GM19324 (cell line): ENCODE results near the gene CELA2B.
"Not testable (repeated sequence)": the region's sequence is repeated elsewhere in the genome, so short reads cannot be mapped to it uniquely, and the experiment has no call there.

Experiments used
- ATAC-seq: cut with Tn5 transposase; IDR thresholded peaks from one replicate; pipeline ENCODE4 v1.9.1; 2021; ENCODE audit warnings: mild to moderate bottlenecking, moderate library complexity; ENCODE audit not compliant: unreplicated experiment, low FRiP score

The CELA2B gene

GRCh38 chr1:15465674-15466073, 10.2 kb upstream of the CELA2B start:
- no peak for ATAC-seq

DNA sequence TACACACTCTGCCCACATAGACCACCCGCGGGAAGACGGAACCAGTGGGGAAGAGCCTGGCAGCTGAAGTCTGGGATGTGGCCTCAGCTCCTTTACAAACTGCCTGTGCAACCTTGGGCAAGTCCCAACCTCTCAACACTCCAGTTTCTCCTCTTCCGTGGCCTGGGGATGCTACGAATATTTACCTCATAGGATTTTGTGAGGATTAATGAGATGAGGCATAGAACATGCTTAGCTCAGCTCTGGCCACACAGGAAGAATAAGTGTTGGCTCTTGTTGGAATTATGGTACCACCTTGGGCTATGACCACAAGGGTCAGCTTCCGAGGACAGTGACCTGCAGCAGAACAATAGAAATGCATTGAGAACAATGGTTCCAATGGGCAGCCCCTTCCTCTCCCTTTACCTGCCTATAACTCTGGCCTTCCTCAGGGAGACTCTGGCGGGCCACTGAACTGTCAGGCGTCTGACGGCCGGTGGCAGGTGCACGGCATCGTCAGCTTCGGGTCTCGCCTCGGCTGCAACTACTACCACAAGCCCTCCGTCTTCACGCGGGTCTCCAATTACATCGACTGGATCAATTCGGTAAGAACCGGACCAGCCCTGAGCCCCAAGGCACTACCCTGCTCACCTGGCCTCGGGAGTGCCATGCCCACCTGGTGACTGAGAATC, 8.8 kb upstream of the CELA2B start:
- not testable (repeated sequence) for ATAC-seq

DNA sequence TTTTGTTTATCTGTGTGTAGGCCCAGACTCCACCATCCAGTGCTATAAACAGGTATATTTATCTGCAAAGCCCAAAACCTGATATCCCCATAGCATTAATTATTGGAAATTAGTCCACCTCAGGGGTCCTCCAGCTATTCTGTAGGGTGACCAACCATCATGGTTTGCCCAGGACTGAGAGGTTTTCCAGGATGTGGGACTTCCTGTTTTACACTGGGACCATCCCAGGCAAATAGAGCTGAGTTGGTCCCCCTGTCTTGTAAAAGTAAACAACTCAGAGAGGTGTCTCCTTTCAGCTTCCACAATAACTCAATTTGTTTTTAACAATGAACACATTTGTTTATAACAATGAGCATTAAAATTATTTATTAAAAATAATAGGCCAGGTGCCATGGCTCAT, 7.8 kb upstream of the CELA2B start:
- no peak for ATAC-seq

GRCh38 chr1:15469361-15469760, 6.5 kb upstream of the CELA2B start:
- no peak for ATAC-seq

DNA sequence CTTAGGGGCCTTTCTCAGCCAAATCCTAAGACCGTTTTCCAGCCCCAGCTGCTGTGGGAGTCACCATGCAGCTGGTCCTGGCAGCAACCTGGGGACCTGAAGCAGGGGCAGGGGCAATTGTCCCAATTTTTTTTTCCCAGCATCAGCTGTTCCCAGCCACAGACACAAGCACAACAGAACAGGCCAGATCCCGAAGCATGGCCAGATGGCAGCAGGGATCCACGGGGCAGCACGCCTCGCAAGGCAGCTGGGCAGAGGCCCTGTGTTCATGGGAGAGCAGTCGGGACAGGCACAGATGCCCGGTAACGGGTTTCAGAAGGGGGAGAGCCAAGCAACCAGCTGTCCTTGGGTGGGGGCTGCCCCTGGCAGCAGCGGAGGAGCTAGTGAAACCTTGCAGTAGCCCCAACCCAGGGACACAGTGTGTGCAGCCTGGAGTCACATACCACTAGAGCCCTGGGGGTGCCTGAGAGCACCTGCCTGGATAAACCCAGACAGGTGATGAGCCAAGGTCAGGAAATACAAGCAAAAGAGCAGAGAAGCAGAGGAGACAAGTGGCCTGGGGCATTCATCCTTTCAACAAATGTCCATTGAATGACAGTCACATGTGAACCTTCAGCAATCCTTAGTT, 6.0 kb upstream of the CELA2B start:
- ATAC-seq = not testable (repeated sequence)

- not testable (repeated sequence) for ATAC-seq
Observed at GRCh38 chr1:15471067-15471466, 4.8 kb upstream of the CELA2B start.

GRCh38 chr1:15471723-15472122, 4.2 kb upstream of the CELA2B start:
- not testable (repeated sequence) for ATAC-seq

GRCh38 chr1:15472587-15472986, 3.3 kb upstream of the CELA2B start:
- ATAC-seq = no peak

- no peak for ATAC-seq
Observed at GRCh38 chr1:15476927-15477326, 1.0 kb downstream of the CELA2B start.

- ATAC-seq = no peak
Observed at GRCh38 chr1:15477646-15478212, 1.8 kb downstream of the CELA2B start.

- ATAC-seq = no peak
Observed at GRCh38 chr1:15479654-15480347, 3.9 kb downstream of the CELA2B start.

GRCh38 chr1:15482455-15482854, 6.6 kb downstream of the CELA2B start:
- ATAC-seq = not testable (repeated sequence)

- ATAC-seq = not testable (repeated sequence)
Observed at GRCh38 chr1:15482983-15483543, 7.2 kb downstream of the CELA2B start.

DNA sequence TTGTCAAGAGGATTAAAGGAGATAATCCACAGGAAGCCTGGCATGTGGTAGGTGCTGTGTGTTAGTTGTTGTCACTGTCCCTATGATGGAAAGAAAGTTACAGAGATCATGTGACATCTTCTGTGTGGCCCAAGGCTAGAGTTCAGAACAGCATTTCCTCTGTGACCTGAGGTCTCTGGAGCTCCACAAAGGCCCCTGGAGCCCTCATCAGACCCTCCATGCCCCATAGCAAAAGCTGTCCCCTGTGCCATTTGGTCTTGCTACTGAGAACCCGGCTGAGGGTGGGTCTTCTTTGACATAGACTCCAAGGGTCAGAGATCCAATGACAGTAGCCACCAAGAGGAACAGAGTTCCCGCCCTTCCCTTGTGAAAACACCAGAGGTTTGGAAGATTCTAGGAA, 8.1 kb downstream of the CELA2B start:
- no peak for ATAC-seq

DNA sequence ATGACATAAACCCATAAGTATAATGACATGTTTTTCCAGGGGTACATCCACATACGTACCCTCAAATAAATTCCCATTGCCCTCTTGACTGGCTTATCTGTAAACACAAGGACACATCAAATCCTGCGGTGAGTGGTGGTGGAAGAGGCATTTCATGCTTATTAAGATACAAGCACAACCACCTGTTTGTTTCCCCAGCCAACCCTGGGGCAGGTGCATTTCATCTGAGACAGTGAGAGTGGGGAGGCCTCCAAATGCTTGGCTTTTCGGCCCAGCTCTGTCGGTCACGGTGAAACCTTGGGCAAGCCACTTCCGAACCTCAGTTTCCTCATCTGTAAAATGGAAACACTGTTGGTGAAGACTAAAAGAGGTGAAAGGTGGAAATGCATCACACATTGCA, 8.5 kb downstream of the CELA2B start:
- not testable (repeated sequence) for ATAC-seq

- no peak for ATAC-seq
Observed at GRCh38 chr1:15485636-15486035, 9.7 kb downstream of the CELA2B start.

DNA sequence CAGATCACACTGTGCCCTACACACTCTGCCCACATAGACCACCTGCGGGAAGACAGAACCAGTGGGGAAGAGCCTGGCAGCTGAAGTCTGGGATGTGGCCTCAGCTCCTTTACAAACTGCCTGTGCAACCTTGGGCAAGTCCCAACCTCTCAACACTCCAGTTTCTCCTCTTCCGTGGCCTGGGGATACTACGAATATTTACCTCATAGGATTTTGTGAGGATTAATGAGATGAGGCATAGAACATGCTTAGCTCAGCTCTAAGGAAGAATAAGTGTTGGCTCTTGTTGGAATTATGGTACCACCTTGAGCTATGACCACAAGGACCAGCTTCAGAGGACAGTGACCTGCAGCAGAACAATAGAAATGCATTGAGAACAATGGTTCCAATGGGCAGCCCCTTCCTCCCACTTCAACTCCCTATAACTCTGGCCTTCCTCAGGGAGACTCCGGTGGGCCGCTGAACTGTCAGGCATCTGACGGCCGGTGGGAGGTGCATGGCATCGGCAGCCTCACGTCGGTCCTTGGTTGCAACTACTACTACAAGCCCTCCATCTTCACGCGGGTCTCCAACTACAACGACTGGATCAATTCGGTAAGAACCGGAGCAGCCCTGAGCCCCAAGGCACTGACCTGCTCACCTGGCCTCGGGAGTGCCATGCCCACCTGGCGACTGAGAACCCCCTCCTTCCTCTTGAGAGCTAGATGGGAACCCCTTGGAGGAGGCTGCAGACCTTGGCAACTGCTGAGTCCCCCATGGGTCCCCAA, 11.1 kb downstream of the CELA2B start:
- not testable (repeated sequence) for ATAC-seq

DNA sequence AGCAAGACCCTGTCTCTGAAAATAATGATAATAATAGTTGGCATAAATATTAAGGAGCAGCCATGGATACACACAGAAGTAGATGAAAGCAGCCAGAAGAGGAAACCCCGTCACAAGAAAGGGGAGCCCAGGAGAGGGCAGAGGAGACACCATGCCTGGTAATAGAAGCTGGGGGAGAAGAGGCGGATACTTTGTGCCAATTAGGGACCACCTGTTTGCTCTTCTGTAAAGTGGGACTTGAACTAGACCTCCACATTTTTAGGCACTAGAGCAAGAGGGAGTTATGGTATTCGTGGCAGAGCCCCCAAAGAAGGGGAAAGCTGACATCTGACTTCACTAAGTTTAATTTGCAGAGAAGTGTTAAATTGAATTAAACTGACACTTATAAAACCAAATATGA, 12.5 kb downstream of the CELA2B start:
- no peak for ATAC-seq

GRCh38 chr1:15489052-15489736, 13.3 kb downstream of the CELA2B start:
- ATAC-seq = no peak

DNA sequence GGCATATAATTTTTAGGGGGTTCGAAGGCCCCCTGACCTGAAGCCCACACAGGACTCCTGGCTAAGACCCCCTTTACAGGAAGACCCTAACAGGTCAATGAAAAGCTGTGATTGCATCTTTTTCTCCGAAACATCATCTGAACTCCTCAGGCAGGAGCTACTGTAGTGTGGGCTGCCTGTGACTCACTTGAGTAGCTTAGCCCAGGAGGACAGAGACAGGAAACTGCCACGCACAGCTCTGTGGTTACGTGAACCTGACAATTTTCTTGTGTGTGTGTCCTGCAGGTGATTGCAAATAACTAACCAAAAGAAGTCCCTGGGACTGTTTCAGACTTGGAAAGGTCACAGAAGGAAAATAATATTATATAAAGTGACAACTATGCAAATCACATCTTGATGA, 15.1 kb downstream of the CELA2B start:
- not testable (repeated sequence) for ATAC-seq
